GM19238 (cell line): Measurements from ENCODE around the gene NSG2.

Source experiments
- DNase-seq: peaks from one replicate; pipeline ENCODE4 v3.0.0; 2011; ENCODE audit warnings: low spot score; ENCODE audit not compliant: insufficient read length

NSG2 gene

GRCh38 chr5:174059247-174059646 is 13.7 kb downstream of the NSG2 start:
- no peak for DNase-seq

DNA sequence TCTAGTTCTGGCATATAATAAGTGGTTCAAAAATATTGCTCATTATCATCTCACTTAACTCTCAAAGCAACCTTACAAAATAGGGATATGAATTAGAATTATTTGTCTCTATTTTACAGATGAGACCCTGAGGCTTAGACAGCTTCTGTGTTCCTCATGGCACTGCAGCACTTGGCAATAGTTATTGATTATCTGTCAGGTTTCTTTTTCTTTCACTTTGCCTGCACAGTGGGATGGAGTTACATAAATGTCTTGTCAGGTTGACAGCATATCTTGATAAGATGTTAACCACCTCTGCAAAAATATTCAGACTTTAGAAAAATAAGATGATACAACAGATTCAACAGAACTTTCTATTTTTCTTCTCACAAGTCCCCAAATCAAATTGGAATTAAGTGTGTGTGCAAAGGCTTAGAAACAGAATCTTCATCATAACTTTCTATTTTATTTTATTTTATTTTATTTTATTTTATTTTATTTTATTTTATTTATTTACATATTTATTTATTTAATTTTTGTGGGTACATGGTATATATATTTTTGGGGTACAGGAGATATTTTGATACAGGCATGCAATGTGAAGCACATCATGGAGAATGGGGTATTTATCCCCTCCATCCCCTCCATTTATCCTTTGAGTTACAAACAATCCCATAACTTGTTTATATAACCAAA is 17.7 kb downstream of the NSG2 start:
- no peak for DNase-seq

- no peak for DNase-seq
Observed at GRCh38 chr5:174064171-174064570, 18.7 kb downstream of the NSG2 start.

DNA sequence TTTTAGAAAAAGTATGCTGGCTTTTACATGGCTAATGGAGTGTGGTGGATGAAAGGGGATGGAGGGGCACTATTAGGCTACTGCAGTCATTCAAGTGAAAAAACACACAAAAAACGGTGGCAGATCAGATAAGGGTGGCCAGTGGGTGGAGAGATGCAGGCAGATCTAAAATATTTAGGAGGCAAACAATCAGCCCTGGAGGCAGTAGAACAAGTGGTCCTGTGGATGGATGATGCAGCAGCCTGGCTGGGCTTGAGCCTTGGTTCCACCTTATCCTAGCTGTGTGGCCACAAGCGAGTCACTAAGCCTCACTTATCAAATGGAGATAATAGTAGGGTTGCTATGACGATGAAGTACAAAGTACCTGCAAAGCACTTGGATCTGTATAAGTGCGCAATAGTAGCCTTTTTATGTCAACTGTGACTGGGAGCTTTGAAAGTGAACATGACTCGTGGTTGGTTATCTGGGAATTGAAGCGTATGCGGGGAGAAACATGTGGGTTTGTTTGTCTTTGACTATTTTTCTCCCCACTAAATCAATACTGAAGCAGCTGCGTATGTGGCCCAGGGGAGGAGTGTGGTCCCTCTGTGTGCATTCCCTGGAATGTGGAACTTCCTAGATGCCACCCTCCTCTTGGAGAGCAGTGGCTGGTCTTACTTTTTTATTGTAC is 20.2 kb downstream of the NSG2 start:
- no peak for DNase-seq

DNA sequence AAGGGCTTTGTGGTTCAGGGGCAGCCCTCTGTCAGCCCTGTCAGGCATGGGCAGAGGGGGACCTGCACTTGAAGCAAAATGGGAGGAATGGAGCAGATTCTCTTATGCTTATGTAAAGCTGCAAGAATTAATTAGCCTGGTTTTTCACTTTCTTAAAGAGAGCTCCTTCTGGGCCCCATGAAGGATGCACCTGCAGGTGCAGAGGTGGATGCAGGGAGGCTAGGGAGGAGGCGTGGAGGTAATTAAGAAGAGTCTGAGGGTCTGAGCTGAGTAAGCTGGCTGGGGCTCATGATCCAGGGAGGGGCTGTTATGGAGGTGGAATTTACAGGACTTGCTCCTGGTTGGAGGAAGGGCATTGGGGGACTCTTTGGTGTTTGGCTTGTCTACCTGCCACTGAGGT is 22.0 kb downstream of the NSG2 start:
- no peak for DNase-seq

DNA sequence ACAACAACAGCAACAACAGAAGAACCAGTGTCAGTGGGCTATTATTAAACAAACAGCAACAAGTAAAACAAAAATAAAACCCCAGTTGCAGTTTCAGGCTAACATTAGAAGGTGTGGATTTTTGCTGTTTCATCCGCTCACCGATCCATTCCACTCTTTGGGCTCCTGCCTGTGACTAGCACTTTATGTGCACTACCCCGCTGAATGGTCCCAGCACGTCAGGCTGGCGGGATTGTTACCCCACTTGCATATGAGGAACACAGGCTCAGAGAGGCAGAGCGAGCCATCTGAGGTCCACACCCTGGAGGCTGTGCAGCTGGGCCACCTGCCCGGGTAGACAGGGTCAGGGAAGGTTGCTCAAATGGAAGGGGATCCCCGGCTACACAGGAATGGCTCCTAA is 26.0 kb downstream of the NSG2 start:
- no peak for DNase-seq

- DNase-seq = no peak
Observed at GRCh38 chr5:174073122-174073660, 27.7 kb downstream of the NSG2 start.

GRCh38 chr5:174074369-174074768 is 28.9 kb downstream of the NSG2 start:
- no peak for DNase-seq

GRCh38 chr5:174078416-174078815 is 32.9 kb downstream of the NSG2 start:
- no peak for DNase-seq

- DNase-seq = no peak
Observed at GRCh38 chr5:174082286-174082685, 36.8 kb downstream of the NSG2 start.

- DNase-seq = no peak
Observed at GRCh38 chr5:174083056-174083827, 37.7 kb downstream of the NSG2 start.

DNA sequence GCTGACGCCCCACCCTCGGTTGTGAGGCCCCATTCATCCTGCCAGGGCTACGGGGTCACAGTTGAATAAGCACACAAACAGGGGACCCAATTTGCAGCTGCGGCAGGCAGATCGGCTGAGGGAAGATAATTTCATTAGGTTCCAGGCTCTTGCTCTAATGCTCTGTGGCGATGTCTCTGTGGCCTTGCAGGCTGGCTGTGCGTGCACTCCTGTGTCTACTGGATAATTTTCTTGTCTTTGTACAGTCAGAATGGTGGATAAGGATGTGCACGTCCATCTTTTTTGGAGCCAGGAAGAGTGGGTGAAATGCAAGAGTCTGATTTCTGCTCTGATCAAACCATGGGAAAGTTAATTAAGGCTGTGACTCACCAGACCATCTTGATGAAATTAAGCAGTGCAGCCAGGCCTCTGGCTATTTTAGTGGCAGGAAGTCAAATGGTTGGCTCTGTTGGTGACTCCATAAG is 39.2 kb downstream of the NSG2 start:
- DNase-seq = no peak

GRCh38 chr5:174086751-174087150 is 41.2 kb downstream of the NSG2 start:
- no peak for DNase-seq

DNA sequence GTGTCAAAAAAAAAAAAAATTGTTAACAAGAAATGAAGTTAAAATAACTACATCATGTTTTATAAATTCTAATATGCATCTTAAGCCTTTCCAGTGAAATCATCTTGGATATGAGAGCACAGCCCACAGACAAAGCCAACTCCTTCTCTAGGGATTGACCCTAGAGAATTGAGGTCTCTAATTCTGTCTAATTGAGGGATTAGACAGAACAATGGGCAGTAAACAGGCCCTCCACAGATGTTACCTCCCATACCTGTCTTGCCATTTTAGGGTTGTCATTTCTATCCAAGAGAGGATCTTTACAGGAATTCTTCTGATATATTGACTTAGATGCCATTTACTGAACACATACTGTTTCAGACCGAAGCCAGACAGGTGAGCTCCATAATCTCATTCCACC is 42.3 kb downstream of the NSG2 start:
- DNase-seq = no peak

DNA sequence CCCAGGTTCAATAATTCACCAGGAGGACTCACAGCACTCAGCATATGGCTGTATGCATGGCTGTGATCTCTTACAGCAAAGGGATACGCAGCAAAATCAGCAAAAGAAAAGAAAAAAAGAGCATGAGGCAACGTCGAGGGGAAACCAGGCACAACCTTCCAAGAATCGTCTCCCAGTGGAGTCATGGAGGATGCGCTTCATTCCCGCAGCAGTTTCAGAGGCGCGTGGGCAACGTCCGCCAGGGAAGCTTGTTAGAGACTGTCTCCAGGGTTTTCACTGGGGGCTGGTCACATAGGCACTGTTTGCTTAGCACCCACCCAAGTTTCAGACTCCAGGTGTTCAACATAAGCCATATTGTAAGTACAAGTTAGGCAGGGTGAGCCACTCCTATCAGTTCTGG is 44.6 kb downstream of the NSG2 start:
- no peak for DNase-seq

GRCh38 chr5:174093123-174093522 is 47.6 kb downstream of the NSG2 start:
- DNase-seq = no peak

DNA sequence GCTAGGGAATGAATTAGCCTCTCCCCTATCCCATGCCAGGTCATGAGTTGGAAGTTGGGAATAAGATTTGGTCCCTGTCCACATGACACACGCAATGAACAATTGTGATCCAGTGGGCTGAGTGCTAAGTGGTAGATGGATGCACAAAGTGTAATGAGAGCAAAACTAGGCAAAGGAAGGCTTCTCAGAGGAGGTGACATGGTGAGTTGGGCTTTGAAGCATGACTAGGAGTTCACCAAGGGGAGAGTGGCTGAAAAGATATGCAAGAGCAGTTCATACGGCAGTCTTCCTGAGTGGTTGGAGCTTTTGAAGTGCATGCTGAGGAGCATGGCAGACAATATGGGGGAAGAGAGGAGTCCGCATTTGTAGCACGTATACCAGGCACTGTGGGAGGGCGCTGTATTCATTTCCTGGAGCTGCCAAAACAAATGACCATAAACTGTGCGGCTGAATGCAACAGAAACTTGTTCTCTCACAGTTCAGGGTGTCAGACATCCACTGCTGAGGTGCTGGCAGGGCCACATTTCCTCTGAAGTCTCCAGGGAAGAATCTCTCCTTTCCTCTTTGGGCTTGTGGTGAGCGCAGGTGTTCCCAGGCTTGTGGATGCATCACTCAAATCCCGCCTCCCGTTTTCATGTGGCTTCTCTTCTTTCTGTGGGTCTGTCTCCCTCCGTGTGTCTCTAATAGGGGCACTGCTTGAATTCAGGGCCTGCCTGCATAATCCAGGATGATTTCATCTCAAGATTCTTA is 49.5 kb downstream of the NSG2 start:
- DNase-seq = no peak

DNA sequence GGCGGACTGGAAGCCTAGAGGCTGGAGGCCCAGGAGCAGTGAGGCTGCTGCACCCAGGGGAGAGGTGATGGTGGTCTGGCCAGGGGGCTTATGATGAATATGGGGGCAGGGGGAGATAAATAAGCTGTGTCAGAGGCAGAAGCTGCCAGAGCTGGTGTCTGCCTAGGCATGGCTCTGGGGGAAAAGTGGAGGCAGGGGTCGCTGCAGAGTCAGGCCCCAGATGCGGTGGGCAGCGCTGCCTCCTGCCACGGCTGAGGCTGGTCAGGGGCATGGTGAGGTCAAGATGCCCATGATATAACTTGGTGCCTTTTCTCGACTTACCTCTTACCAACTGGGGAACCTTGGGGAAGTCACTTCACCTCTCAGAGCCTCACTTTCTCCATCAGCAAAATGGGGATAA is 51.1 kb downstream of the NSG2 start:
- DNase-seq = no peak

- no peak for DNase-seq
Observed at GRCh38 chr5:174097486-174098185, 52.1 kb downstream of the NSG2 start.

- DNase-seq = no peak
Observed at GRCh38 chr5:174098694-174099093, 53.2 kb downstream of the NSG2 start.

- DNase-seq = no peak
Observed at GRCh38 chr5:174100490-174100889, 55.0 kb downstream of the NSG2 start.
